Stomach (tissue), 4 donors: ENCODE measurements around the gene MTR.
"Not testable (repeated sequence)": the region's sequence is repeated elsewhere in the genome, so short reads cannot be mapped to it uniquely, and the experiment has no call there.

ENCODE experiments used
- EP300 ChIP-seq: sonication (generic); formaldehyde crosslinking; IDR thresholded peaks from one replicate; pipeline ENCODE4 v1.6.1; 2017; ENCODE audit warnings: antibody characterized with exemption
- TF ChIP-seq, protein P1 (sequence below), 7 experiments: fragments of 450-650 bp in 4 of 7; fragments of 200-600 bp in 3 of 7; sonication (generic) in 3 of 7; IDR thresholded peaks; one replicate each; pipeline ENCODE4 v1.5.1; 2016 to 2019; ENCODE audit warnings: antibody characterized with exemption in 7 of 7, control low read depth in 2 of 7, mild to moderate bottlenecking in 1 of 7

GRCh38 chr1:236911047-236911446 is 116.0 kb downstream of the MTR start:
- TF ChIP-seq, protein P1, sequence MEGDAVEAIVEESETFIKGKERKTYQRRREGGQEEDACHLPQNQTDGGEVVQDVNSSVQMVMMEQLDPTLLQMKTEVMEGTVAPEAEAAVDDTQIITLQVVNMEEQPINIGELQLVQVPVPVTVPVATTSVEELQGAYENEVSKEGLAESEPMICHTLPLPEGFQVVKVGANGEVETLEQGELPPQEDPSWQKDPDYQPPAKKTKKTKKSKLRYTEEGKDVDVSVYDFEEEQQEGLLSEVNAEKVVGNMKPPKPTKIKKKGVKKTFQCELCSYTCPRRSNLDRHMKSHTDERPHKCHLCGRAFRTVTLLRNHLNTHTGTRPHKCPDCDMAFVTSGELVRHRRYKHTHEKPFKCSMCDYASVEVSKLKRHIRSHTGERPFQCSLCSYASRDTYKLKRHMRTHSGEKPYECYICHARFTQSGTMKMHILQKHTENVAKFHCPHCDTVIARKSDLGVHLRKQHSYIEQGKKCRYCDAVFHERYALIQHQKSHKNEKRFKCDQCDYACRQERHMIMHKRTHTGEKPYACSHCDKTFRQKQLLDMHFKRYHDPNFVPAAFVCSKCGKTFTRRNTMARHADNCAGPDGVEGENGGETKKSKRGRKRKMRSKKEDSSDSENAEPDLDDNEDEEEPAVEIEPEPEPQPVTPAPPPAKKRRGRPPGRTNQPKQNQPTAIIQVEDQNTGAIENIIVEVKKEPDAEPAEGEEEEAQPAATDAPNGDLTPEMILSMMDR (IDR thresholded peaks at IDR 0.05) = not testable (repeated sequence)
- TF ChIP-seq EP300 = not testable (repeated sequence)
